HG03175 (cell line): ENCODE measurements around the gene CKAP4.

ENCODE experiments used
- ATAC-seq: cut with Tn5 transposase; IDR thresholded peaks from one replicate; pipeline ENCODE4 v1.9.1; 2021; ENCODE audit warnings: mild to moderate bottlenecking, moderate library complexity; ENCODE audit not compliant: unreplicated experiment

CKAP4 gene

GRCh38 chr12:106205208-106206069 is 42.4 kb downstream of the CKAP4 start:
- ATAC-seq: no peak

DNA sequence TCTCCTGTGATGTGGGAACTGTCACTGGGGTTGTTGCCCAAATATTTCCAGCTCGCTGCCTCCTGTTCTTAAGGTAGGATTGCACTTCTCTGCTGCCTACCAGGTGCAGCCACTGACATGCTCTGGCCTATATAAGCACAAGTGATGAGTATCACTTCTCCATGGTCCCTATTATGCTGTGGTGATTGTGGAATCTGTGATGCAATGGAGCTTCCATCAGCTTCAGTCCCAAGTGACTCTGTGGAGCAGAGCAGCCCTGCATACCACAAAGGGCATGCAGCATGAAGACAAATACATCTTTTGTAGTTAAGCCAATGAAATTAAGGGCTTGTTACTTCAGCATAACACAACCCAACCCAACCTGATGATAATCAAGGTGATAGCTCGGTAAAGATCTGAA is 43.5 kb downstream of the CKAP4 start:
- no peak for ATAC-seq

DNA sequence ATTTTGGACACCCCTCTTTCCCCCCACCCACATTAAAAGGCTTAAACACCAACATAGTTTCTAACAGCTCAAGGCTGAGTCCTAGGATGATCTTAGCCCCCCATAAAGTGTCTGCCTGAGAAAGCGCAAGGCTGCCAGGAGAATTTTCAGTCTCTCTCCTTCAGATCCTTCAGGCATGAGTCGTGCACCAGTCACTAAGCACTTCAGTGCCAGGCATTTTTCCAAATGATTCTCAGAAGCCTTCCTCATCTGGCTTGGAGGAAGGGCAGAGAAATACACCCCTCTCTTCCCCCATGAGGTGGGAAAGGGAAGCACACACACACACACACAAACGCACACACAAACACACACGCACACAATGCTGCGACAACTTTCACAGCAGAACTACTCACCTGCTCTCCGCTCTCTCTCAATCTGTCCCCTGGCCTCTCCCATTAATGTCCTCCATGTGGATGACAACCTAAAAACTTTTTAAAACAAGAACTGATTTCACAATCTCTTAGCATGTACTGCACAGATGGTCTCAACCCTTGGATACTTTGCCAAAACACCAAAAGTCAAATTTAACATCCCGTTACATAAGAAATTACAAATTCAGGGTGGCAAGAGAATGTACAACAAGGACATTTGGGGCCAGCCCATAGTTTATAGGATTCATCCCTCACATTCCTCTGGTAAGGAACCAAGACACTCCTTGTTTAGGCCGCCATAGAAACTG is 49.8 kb downstream of the CKAP4 start:
- ATAC-seq: no peak

DNA sequence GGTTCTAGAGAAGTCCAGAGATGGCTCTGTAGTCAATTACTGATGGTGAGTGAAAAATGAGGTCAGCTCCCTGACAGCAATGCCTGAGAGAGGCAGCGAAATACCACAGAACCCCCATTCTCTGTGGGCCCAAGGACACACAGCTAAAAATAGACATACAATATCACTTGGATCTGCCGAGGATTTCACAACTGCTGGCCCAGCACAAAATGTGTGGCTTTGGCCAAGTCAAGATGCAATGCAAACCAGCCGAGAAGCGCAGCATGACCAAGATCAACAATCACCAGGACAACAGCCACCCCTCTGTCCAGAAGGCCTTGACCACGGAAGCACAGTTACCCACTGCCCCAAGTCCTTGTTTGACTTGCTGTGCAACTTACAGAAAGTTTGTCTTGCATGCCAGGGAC is 52.2 kb downstream of the CKAP4 start:
- ATAC-seq: no peak

GRCh38 chr12:106194351-106194750 is 53.5 kb downstream of the CKAP4 start:
- no peak for ATAC-seq

DNA sequence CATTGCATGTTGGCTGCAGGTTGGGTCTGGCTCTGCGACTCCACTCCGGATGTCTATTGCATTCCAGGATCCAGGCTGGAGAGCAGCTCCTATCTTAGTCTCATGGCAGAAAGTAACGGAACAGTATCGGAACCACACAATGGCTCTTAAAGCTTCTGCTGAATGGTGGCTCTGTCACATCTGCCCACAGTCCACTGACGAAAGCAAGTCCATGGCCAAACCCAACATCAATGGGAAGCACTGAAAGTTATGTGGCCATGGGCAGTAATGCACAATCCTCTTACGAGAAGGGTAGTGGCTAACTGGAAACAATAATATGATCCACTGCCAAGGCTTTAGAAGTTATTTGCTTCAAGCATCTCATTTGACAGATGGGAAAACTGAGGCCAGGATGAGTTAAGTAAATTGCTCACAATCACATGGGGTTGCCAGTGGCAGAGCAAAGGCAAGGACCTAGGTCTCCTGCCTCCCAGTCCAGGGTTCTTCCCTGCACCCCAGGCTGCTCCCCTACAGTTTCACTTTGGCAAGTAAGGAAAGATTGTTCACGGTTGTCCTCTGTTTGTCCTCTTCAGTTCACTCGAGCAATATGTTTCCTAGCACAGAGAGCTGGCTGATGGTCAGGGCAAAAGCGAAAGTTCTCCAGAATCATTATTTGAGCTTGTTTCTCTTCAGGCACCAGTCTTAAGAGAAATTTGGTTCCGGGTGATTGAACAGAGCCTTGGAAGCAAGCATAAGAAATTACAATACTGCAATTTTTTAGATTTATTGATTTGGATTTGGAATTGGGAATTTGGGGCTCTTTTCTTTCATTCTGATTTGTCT is 54.2 kb downstream of the CKAP4 start:
- no peak for ATAC-seq

DNA sequence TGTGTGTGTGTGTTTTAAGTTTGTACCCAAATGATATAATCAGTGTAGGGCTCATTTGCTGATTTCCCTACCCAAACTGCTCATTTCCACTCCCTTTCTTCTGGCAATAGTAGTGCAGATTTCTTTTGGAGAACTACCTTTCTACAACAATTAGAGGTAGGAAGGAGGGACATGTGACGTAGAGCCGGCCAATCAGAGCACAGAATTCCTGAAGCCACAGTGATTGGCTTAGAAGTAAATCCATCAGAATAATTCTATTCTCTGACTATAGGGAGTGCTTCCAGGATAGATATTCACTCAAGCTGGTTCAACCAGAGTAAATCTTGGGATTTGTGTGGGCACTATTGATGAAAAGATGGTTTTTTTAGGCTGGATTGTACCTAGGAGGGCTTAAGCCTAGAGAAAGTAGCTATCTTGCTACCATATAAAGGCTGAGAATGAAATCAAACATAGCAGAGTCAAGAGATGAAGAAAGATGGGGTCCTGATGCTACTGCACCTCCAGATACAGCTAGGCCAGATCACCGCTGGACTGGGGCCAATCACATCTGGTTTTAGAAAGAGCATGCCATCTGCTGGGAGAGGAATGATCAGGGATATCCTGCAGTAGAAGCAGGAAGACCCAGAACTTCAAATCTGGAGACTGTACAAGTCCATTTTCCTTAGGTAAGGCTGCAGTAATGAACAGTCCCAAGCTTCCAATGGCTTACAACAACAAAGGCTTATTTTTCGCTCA is 55.0 kb downstream of the CKAP4 start:
- ATAC-seq: no peak

GRCh38 chr12:106190581-106190980 is 57.2 kb downstream of the CKAP4 start:
- ATAC-seq: no peak

DNA sequence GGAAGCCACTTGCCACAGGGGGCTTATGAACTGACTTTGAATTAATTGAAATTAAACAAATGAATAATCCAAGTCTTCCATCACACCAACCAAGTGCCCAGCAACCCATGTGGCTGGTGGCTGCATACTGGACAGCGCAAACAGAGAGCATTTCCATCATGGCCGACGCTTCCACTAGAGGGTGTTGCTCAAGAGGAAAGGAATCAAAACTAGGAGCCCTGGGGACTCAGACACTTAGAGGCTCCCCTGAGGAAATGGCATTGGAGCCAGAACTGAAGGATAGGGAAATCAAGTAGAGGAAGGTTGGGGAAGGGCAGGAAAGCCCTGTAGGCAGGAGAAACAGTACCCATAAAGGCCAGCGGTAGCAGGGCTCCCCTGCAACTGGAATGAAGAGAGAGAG is 58.5 kb downstream of the CKAP4 start:
- ATAC-seq: no peak

GRCh38 chr12:106188256-106188655 is 59.6 kb downstream of the CKAP4 start:
- ATAC-seq: no peak
